HEK293 (cell line): ENCODE results near the gene CETN3.
A peak's percentile ranks its signal among the peaks of the same experiment; 100 is the strongest.

ENCODE experiments used
- CTCF ChIA-PET: fragments of 350-600 bp; formaldehyde crosslinking; extraction: SDS; loops from one replicate; lab custom pipeline; 2021; ENCODE audit warnings: antibody characterized with exemption; lab: Yijun Ruan, JAX
- POLR2A ChIA-PET: fragments of 300-600 bp; formaldehyde crosslinking; extraction: SDS; loops from one replicate; lab custom pipeline; 2020; ENCODE audit warnings: antibody characterized with exemption, inconsistent platforms; lab: Yijun Ruan, JAX
- H3K27ac ChIP-seq: fragments of 200-500 bp; sonication (Bioruptor generic); 2 replicates; pipeline ENCODE4 v1.5.1; 2014; ENCODE audit warnings: low read depth, low read length, control low read depth, inconsistent platforms; ENCODE audit errors: extremely low read depth
- H3K36me3 ChIP-seq, 2 experiments: fragments of 200-500 bp in 1 of 2; sonication (Bioruptor generic) in 1 of 2; 1 replicate in 1 of 2; 2 replicates in 1 of 2; pipeline ENCODE4 v1.5.1; 2014 to 2017; ENCODE audit warnings: inconsistent platforms in 2 of 2, low read length in 2 of 2; ENCODE audit not compliant: control insufficient read depth in 2 of 2, insufficient read depth in 1 of 2
- H3K4me1 ChIP-seq: fragments of 200-500 bp; sonication (Bioruptor generic); 2 replicates; pipeline ENCODE4 v1.5.1; 2014; ENCODE audit warnings: mild to moderate bottlenecking, low read length, inconsistent platforms; ENCODE audit not compliant: control insufficient read depth, insufficient read depth
- H3K4me3 ChIP-seq: 2 replicates; pipeline ENCODE4 v1.5.1; 2011; ENCODE audit warnings: low read depth, mild to moderate bottlenecking, control low read depth, low read length, moderate library complexity
- H3K9me3 ChIP-seq: fragments of 200-500 bp; sonication (Bioruptor generic); 2 replicates; pipeline ENCODE4 v1.5.1; 2014; ENCODE audit warnings: low read depth, low read length, inconsistent platforms; ENCODE audit not compliant: control insufficient read depth, insufficient read depth
- KLF8 ChIP-seq: fragments of 450-650 bp; formaldehyde crosslinking; IDR thresholded peaks from 2 replicates; pipeline ENCODE4 v1.5.1; 2016; ENCODE audit warnings: missing biosample characterization, missing genetic modification characterization
- KLF9 ChIP-seq: fragments of 450-650 bp; formaldehyde crosslinking; IDR thresholded peaks from 2 replicates; pipeline ENCODE4 v1.5.1; 2016; ENCODE audit warnings: missing biosample characterization, missing genetic modification characterization, low read depth
- PRDM1 ChIP-seq: fragments of 450-650 bp; formaldehyde crosslinking; IDR thresholded peaks from 2 replicates; pipeline ENCODE4; 2016; ENCODE audit warnings: missing biosample characterization, missing genetic modification characterization
- SP2 ChIP-seq: fragments of 450-650 bp; formaldehyde crosslinking; IDR thresholded peaks from 2 replicates; pipeline ENCODE4 v1.5.1; 2016; ENCODE audit warnings: missing biosample characterization, missing genetic modification characterization
- YY1 ChIP-seq: fragments of 450-650 bp; formaldehyde crosslinking; IDR thresholded peaks from 2 replicates; pipeline ENCODE4 v1.5.1; 2018; ENCODE audit warnings: missing biosample characterization, missing genetic modification characterization
- ZBTB21 ChIP-seq: fragments of 450-650 bp; formaldehyde crosslinking; IDR thresholded peaks from 2 replicates; pipeline ENCODE4 v1.5.1; 2017; ENCODE audit warnings: missing biosample characterization, missing genetic modification characterization
- ZEB2 ChIP-seq: fragments of 450-650 bp; formaldehyde crosslinking; IDR thresholded peaks from 2 replicates; pipeline ENCODE4 v1.5.1; 2016; ENCODE audit warnings: missing biosample characterization, missing genetic modification characterization
- ZNF133 ChIP-seq: fragments of 450-650 bp; formaldehyde crosslinking; IDR thresholded peaks from 2 replicates; pipeline ENCODE4 v1.5.1; 2016; ENCODE audit warnings: missing biosample characterization, missing genetic modification characterization
- ZNF155 ChIP-seq: fragments of 450-650 bp; formaldehyde crosslinking; IDR thresholded peaks from 2 replicates; pipeline ENCODE4 v1.5.1; 2016; ENCODE audit warnings: missing biosample characterization, missing genetic modification characterization
- ZNF175 ChIP-seq: fragments of 450-650 bp; formaldehyde crosslinking; IDR thresholded peaks from 2 replicates; pipeline ENCODE4 v1.5.1; 2016; ENCODE audit warnings: missing biosample characterization, missing genetic modification characterization
- ZNF324 ChIP-seq: fragments of 450-650 bp; formaldehyde crosslinking; IDR thresholded peaks from 2 replicates; pipeline ENCODE4 v1.5.1; 2016; ENCODE audit warnings: missing biosample characterization, missing genetic modification characterization
- ZNF416 ChIP-seq: fragments of 450-650 bp; formaldehyde crosslinking; IDR thresholded peaks from 2 replicates; pipeline ENCODE4 v1.5.1; 2016; ENCODE audit warnings: missing biosample characterization, missing genetic modification characterization
- ZNF558 ChIP-seq: fragments of 450-650 bp; formaldehyde crosslinking; IDR thresholded peaks from 2 replicates; pipeline ENCODE4 v1.5.1; 2016; ENCODE audit warnings: missing biosample characterization, missing genetic modification characterization
- ZNF610 ChIP-seq: fragments of 450-650 bp; formaldehyde crosslinking; IDR thresholded peaks from 2 replicates; pipeline ENCODE4 v1.5.1; 2016; ENCODE audit warnings: missing biosample characterization, missing genetic modification characterization, borderline replicate concordance
- ZNF621 ChIP-seq: fragments of 450-650 bp; formaldehyde crosslinking; IDR thresholded peaks from 2 replicates; pipeline ENCODE4 v1.5.1; 2017; ENCODE audit warnings: missing biosample characterization, missing genetic modification characterization
- ZNF629 ChIP-seq: fragments of 450-650 bp; formaldehyde crosslinking; IDR thresholded peaks from 2 replicates; pipeline ENCODE4 v1.5.1; 2017; ENCODE audit warnings: missing biosample characterization, missing genetic modification characterization
- ZNF664 ChIP-seq: fragments of 450-650 bp; formaldehyde crosslinking; IDR thresholded peaks from 2 replicates; pipeline ENCODE4 v1.5.1; 2016; ENCODE audit warnings: missing biosample characterization, missing genetic modification characterization
- ZNF670 ChIP-seq: fragments of 450-650 bp; formaldehyde crosslinking; IDR thresholded peaks from 2 replicates; pipeline ENCODE4 v1.5.1; 2016; ENCODE audit warnings: missing biosample characterization, missing genetic modification characterization, low read depth
- ZNF76 ChIP-seq: fragments of 450-650 bp; formaldehyde crosslinking; IDR thresholded peaks from 2 replicates; pipeline ENCODE4; 2016; ENCODE audit warnings: low read depth, missing biosample characterization, missing genetic modification characterization, borderline replicate concordance
- ZNF792 ChIP-seq: fragments of 450-650 bp; formaldehyde crosslinking; IDR thresholded peaks from 2 replicates; pipeline ENCODE4 v1.5.1; 2016; ENCODE audit warnings: missing biosample characterization, missing genetic modification characterization
- TF ChIP-seq, protein P1 (sequence below): fragments of 450-650 bp; formaldehyde crosslinking; IDR thresholded peaks from 2 replicates; pipeline ENCODE4 v1.5.1; 2016; ENCODE audit warnings: missing biosample characterization, missing genetic modification characterization
- TF ChIP-seq, protein P2 (sequence below): fragments of 450-650 bp; formaldehyde crosslinking; IDR thresholded peaks from 2 replicates; pipeline ENCODE4 v1.5.1; 2016; ENCODE audit warnings: missing biosample characterization, missing genetic modification characterization
- TF ChIP-seq, protein P3 (sequence below): fragments of 450-650 bp; formaldehyde crosslinking; IDR thresholded peaks from 2 replicates; pipeline ENCODE4 v1.5.1; 2016; ENCODE audit warnings: missing biosample characterization, missing genetic modification characterization, borderline replicate concordance
- TF ChIP-seq, protein P4 (sequence below): fragments of 450-650 bp; formaldehyde crosslinking; IDR thresholded peaks from 2 replicates; pipeline ENCODE4 v1.5.1; 2017; ENCODE audit warnings: missing biosample characterization, missing genetic modification characterization
- TF ChIP-seq, protein P5 (sequence below): fragments of 450-650 bp; formaldehyde crosslinking; IDR thresholded peaks from 2 replicates; pipeline ENCODE4 v1.5.1; 2016; ENCODE audit warnings: missing biosample characterization, missing genetic modification characterization, low read depth

CETN3 gene

DNA sequence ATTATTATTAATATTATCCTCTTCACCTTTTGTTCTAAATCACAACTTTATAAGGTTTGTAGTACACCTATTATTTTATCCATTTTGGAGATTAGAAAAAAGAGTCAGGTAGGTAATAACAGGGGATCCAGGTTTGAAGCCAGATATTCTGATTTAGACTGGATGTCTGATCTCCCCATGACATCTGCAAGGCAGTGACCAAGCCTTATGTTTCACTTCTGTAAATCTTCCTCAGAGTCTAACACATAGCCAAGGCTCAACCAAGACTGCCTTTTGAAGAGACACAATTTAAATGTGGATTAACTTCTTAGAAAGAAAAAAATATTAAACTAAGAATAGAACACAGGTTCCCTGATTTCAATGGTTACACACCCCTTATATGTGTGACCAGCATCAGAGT, 44.2 kb downstream of the CETN3 start:
- Histone ChIP-seq H3K36me3 (no peaks in the 10 kb centered on the region), H3K27ac (no peak overlapping the region), H3K4me3 (no peak overlapping the region), H3K9me3 (no peaks in the 10 kb centered on the region), H3K4me1 (no peaks in the 10 kb centered on the region)
- POLR2A ChIA-PET = no interaction called here
- TF ChIP-seq ZEB2 (tag by site-specific recombination) (no peak), ZNF155 (no peak), KLF8 (tag by site-specific recombination) (no peak)
- CTCF ChIA-PET = no interaction called here

DNA sequence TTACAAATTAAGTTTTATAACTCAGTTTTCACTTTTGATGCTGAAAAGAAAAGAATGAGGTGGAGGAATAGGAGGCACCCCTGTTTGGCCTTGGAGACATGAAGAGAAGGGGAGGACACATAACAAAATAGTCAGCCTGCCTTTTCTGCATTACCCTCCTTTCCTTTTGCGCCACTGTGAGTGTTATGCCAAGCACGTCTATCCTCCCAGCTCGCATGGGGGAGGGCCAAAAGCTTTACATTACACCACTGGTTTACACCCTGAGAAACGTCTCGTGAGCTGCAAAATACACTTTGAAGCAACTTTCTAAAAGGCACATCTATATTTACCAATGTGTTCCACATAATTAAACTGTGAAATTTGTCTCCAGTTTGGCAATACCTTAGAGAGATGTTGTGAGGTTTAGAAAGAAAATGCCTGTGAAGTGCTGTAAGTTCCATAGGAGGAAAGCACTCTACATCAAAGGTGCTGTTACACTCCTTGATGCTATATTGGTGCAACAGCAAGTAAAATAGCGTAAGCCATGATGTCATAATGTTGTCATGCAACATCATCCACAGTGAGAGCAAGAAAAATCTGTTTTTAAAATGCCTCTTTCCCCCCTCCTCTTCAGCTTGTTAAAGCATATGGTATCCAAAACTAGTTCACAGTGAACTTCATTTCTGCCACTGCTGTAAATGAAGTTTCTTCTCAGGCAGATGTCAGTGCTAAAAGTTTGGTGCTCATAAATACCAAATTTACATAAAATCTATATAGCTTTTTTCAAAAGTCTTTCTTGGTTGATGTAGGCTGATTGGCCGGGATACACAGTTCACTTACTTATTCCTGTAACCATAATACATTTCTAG, 50.3 kb downstream of the CETN3 start:
- CTCF ChIA-PET = interaction anchor here (0.6 to 0.7 kb wide), 3 partner anchors 246 to 1480 kb away, joined by 3 to 4 read pairs (median 4); no protein-coding TSS in a partner anchor
- H3K27ac ChIP-seq = no peak overlapping the region

DNA sequence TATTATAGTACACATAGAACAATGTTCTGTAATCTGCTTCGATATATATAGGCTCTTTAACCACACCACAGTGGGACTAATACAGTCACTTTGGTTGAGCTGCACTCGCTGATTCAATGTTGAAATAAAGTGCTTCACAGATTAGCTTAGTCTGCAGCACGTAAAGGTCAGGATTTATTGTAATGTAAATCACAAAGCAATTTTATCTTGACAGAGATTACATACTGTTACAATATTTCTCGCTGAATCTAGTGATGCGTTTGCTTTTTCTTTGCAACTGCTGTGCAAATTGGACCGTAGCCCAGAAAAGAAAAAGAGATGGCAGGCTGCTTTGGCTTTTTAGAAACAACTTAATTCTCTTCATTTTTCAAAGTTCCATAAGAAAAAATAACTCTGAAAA, 52.9 kb downstream of the CETN3 start:
- ChIA-PET CTCF (interaction anchor here (1.0 kb wide), 1 partner anchor 11 kb away, joined by 3 read pairs; no protein-coding TSS in a partner anchor), POLR2A (no interaction called here)
- no peaks in the 10 kb centered on the region for H3K36me3 ChIP-seq
- H3K27ac ChIP-seq = no peak overlapping the region
- H3K4me1 ChIP-seq = peaks cover 7% of the 10 kb centered on the region
- H3K4me3 ChIP-seq = no peak overlapping the region
- no peaks in the 10 kb centered on the region for H3K9me3 ChIP-seq
- TF ChIP-seq ZNF558 (tag by site-specific recombination) (no peak), PRDM1 (tag by site-specific recombination) (no peak), ZNF324 (tag by site-specific recombination) (no peak), KLF9 (tag by site-specific recombination) (no peak), ZNF416 (no peak), ZNF610 (tag by site-specific recombination) (no peak), ZNF76 (tag by site-specific recombination) (no peak), ZNF175 (tag by site-specific recombination) (no peak), SP2 (tag by site-specific recombination) (no peak)
- TF ChIP-seq, protein P1, sequence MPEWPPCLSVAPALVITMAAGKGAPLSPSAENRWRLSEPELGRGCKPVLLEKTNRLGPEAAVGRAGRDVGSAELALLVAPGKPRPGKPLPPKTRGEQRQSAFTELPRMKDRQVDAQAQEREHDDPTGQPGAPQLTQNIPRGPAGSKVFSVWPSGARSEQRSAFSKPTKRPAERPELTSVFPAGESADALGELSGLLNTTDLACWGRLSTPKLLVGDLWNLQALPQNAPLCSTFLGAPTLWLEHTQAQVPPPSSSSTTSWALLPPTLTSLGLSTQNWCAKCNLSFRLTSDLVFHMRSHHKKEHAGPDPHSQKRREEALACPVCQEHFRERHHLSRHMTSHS (tag by site-specific recombination) = peak; percentile 64; the same call in 1 of the 2 replicates
- TF ChIP-seq, protein P2, sequence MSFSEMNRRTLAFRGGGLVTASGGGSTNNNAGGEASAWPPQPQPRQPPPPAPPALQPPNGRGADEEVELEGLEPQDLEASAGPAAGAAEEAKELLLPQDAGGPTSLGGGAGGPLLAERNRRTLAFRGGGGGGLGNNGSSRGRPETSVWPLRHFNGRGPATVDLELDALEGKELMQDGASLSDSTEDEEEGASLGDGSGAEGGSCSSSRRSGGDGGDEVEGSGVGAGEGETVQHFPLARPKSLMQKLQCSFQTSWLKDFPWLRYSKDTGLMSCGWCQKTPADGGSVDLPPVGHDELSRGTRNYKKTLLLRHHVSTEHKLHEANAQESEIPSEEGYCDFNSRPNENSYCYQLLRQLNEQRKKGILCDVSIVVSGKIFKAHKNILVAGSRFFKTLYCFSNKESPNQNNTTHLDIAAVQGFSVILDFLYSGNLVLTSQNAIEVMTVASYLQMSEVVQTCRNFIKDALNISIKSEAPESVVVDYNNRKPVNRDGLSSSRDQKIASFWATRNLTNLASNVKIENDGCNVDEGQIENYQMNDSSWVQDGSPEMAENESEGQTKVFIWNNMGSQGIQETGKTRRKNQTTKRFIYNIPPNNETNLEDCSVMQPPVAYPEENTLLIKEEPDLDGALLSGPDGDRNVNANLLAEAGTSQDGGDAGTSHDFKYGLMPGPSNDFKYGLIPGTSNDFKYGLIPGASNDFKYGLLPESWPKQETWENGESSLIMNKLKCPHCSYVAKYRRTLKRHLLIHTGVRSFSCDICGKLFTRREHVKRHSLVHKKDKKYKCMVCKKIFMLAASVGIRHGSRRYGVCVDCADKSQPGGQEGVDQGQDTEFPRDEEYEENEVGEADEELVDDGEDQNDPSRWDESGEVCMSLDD (tag by site-specific recombination) = no peak
- TF ChIP-seq, protein P3, sequence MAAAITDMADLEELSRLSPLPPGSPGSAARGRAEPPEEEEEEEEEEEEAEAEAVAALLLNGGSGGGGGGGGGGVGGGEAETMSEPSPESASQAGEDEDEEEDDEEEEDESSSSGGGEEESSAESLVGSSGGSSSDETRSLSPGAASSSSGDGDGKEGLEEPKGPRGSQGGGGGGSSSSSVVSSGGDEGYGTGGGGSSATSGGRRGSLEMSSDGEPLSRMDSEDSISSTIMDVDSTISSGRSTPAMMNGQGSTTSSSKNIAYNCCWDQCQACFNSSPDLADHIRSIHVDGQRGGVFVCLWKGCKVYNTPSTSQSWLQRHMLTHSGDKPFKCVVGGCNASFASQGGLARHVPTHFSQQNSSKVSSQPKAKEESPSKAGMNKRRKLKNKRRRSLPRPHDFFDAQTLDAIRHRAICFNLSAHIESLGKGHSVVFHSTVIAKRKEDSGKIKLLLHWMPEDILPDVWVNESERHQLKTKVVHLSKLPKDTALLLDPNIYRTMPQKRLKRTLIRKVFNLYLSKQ = no peak

More for the DNA sequence above, 50.3 kb downstream of the CETN3 start:
- no peak overlapping the region for H3K4me3 ChIP-seq
- no peaks in the 10 kb centered on the region for H3K9me3 ChIP-seq
- TF ChIP-seq YY1 (tag by site-specific recombination) = no peak
- no peak for TF ChIP-seq ZNF792 (tag by site-specific recombination)
- no peak for TF ChIP-seq ZNF664
- TF ChIP-seq, protein P4, sequence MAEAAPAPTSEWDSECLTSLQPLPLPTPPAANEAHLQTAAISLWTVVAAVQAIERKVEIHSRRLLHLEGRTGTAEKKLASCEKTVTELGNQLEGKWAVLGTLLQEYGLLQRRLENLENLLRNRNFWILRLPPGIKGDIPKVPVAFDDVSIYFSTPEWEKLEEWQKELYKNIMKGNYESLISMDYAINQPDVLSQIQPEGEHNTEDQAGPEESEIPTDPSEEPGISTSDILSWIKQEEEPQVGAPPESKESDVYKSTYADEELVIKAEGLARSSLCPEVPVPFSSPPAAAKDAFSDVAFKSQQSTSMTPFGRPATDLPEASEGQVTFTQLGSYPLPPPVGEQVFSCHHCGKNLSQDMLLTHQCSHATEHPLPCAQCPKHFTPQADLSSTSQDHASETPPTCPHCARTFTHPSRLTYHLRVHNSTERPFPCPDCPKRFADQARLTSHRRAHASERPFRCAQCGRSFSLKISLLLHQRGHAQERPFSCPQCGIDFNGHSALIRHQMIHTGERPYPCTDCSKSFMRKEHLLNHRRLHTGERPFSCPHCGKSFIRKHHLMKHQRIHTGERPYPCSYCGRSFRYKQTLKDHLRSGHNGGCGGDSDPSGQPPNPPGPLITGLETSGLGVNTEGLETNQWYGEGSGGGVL = peak; percentile 47; the same call in 1 of the 2 replicates
- TF ChIP-seq ZNF670 = no peak
- 0 out of 2 replicates have a peak, but pooled peaks have one; percentile 15 for TF ChIP-seq ZNF133 (tag by site-specific recombination)
- TF ChIP-seq ZBTB21 (tag by site-specific recombination) = peak; percentile 50; the same call in 1 of the 2 replicates
- TF ChIP-seq, protein P5, sequence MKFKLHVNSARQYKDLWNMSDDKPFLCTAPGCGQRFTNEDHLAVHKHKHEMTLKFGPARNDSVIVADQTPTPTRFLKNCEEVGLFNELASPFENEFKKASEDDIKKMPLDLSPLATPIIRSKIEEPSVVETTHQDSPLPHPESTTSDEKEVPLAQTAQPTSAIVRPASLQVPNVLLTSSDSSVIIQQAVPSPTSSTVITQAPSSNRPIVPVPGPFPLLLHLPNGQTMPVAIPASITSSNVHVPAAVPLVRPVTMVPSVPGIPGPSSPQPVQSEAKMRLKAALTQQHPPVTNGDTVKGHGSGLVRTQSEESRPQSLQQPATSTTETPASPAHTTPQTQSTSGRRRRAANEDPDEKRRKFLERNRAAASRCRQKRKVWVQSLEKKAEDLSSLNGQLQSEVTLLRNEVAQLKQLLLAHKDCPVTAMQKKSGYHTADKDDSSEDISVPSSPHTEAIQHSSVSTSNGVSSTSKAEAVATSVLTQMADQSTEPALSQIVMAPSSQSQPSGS (tag by site-specific recombination) = peak; percentile 94
- peak; percentile 40 for TF ChIP-seq ZNF629
- TF ChIP-seq ZNF621 (tag by site-specific recombination) = no peak
- H3K36me3 ChIP-seq = no peaks in the 10 kb centered on the region
- peaks cover 7% of the 10 kb centered on the region for H3K4me1 ChIP-seq
- POLR2A ChIA-PET = no interaction called here
